ENCODE results near the gene AJAP1.

DNA sequence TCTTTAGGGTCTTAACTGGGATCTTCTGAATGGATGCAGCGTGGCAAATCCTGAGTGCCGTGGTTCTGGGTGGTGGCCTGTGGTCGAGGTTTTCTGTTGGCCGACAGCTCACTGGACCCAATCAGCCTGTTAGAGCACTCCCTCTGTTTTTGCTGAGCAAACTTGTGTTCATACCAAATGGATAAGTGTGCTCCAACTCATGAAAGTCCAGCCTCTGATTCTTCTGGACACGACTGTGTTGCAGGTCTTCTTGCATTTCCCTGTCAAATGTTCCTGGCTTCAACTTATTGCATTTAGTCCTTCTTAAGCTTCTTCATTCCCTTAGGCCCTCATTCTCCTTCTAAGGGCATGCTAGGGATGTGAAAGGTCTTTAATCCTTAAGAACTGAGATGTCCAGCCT lies 63.7 kb downstream of the AJAP1 start:
- TF ChIP-seq CSDC2 (CRISPR knock-in tag; IDR thresholded peaks at IDR 0.05) (no peak), ZFP3 (CRISPR knock-in tag; IDR thresholded peaks at IDR 0.05) (no peak), ZNF70 (CRISPR knock-in tag; IDR thresholded peaks at IDR 0.05) (no peak), TOX (CRISPR knock-in tag; IDR thresholded peaks at IDR 0.05; ENCODE audit: borderline replicate concordance) (no peak), ZNF565 (CRISPR knock-in tag; conservative IDR thresholded peaks at IDR 0.05; ENCODE audit: low read depth) (no peak)
- TF ChIP-seq, protein P1, sequence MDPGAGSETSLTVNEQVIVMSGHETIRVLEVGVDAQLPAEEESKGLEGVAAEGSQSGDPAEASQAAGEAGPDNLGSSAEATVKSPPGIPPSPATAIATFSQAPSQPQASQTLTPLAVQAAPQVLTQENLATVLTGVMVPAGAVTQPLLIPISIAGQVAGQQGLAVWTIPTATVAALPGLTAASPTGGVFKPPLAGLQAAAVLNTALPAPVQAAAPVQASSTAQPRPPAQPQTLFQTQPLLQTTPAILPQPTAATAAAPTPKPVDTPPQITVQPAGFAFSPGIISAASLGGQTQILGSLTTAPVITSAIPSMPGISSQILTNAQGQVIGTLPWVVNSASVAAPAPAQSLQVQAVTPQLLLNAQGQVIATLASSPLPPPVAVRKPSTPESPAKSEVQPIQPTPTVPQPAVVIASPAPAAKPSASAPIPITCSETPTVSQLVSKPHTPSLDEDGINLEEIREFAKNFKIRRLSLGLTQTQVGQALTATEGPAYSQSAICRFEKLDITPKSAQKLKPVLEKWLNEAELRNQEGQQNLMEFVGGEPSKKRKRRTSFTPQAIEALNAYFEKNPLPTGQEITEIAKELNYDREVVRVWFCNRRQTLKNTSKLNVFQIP (CRISPR knock-in tag; IDR thresholded peaks at IDR 0.05; ENCODE audit: borderline replicate concordance, low read depth) = no peak
- TF ChIP-seq, protein P2, sequence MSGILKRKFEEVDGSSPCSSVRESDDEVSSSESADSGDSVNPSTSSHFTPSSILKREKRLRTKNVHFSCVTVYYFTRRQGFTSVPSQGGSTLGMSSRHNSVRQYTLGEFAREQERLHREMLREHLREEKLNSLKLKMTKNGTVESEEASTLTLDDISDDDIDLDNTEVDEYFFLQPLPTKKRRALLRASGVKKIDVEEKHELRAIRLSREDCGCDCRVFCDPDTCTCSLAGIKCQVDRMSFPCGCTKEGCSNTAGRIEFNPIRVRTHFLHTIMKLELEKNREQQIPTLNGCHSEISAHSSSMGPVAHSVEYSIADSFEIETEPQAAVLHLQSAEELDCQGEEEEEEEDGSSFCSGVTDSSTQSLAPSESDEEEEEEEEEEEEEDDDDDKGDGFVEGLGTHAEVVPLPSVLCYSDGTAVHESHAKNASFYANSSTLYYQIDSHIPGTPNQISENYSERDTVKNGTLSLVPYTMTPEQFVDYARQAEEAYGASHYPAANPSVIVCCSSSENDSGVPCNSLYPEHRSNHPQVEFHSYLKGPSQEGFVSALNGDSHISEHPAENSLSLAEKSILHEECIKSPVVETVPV (CRISPR knock-in tag; IDR thresholded peaks at IDR 0.05) = no peak
